Measurements from ENCODE around the gene RETREG2.
A peak's percentile ranks its signal among the peaks of the same experiment; 100 is the strongest.

RETREG2 gene

GRCh38 chr2:219209236-219210195 is 31.4 kb downstream of the RETREG2 start:
- intact Hi-C loops (cut with DNase I), result no loop called here
- DNase-seq, result peak in 1 of 10 donors; percentile 36

- intact Hi-C loops (cut with DNase I), result no loop called here
- DNase-seq, result peak in 1 of 10 donors; percentile 83
Measured at GRCh38 chr2:219210196-219210885, 32.3 kb downstream of the RETREG2 start.

- DNase-seq, result peak in 1 of 10 donors; percentile 56
- intact Hi-C loops (cut with DNase I), result no loop called here
Measured at GRCh38 chr2:219210886-219211362, 32.8 kb downstream of the RETREG2 start.

GRCh38 chr2:219213026-219213415 is 34.9 kb downstream of the RETREG2 start:
- DNase-seq, result no peak
- intact Hi-C loops (cut with DNase I), result no loop called here

- peak in 1 of 10 donors; percentile 38 for DNase-seq
Measured at GRCh38 chr2:219213486-219214071, 35.5 kb downstream of the RETREG2 start.

GRCh38 chr2:219214141-219214540 is 36.1 kb downstream of the RETREG2 start:
- intact Hi-C loops (cut with DNase I), result no loop called here
- DNase-seq, result peak in 1 of 10 donors; percentile 73

More at GRCh38 chr2:219213486-219214071, 35.5 kb downstream of the RETREG2 start:
- intact Hi-C loops (cut with DNase I), result no loop called here

GRCh38 chr2:219214786-219215185 is 36.7 kb downstream of the RETREG2 start:
- DNase-seq, result no peak
- intact Hi-C loops (cut with DNase I), result no loop called here

GRCh38 chr2:219215871-219216534 is 37.9 kb downstream of the RETREG2 start:
- intact Hi-C loops (cut with DNase I), result no loop called here
- DNase-seq, result peak in 1 of 10 donors; percentile 78

- peak in 1 of 10 donors; percentile 56 for DNase-seq
- intact Hi-C loops (cut with DNase I), result no loop called here
Measured at GRCh38 chr2:219216535-219216915, 38.5 kb downstream of the RETREG2 start.

- peak in 9 of 10 donors; percentile 17 to 94 (median 62) for DNase-seq
- intact Hi-C loops (cut with DNase I), result loop anchor here (1.0 kb wide), 1 partner anchor 27 kb away; the partner anchor contains the start of genes GLB1L and STK16
Measured at GRCh38 chr2:219218217-219218731, 40.2 kb downstream of the RETREG2 start.

GRCh38 chr2:219218732-219219701 is 40.9 kb downstream of the RETREG2 start, which contains the start of gene ABCB6:
TSS of gene ABCB6 (minus strand) at chr2:219218958. CDS start at chr2:219218673, 285 bp downstream.
- intact Hi-C loops (cut with DNase I), result loop anchor here (1.0 kb wide), 1 partner anchor 26 kb away; the partner anchor contains the start of genes GLB1L and STK16
- peak; percentile 96 to 100 (median 98) for DNase-seq

- DNase-seq, result no peak
- intact Hi-C loops (cut with DNase I), result no loop called here
Measured at GRCh38 chr2:219219784-219220532, 41.9 kb downstream of the RETREG2 start.

GRCh38 chr2:219220652-219221402 is 42.8 kb downstream of the RETREG2 start:
- intact Hi-C loops (cut with DNase I), result no loop called here

GRCh38 chr2:219221957-219222518 is 44.0 kb downstream of the RETREG2 start:
- DNase-seq, result peak in 1 of 10 donors; percentile 61
- intact Hi-C loops (cut with DNase I), result no loop called here

More at GRCh38 chr2:219220652-219221402, 42.8 kb downstream of the RETREG2 start:
- DNase-seq, result peak in 1 of 10 donors; percentile 62

GRCh38 chr2:219223831-219224610 is 45.9 kb downstream of the RETREG2 start:
- intact Hi-C loops (cut with DNase I), result no loop called here
- peak in 1 of 10 donors; percentile 69 for DNase-seq

GRCh38 chr2:219225350-219225749 is 47.3 kb downstream of the RETREG2 start:
- intact Hi-C loops (cut with DNase I), result no loop called here

More at GRCh38 chr2:219225350-219225749, 47.3 kb downstream of the RETREG2 start:
- DNase-seq, result no peak

Measured in posterior cingulate gyrus (tissue), 11 donors.